Natural killer cell (primary cell): ENCODE measurements around the gene TNS4. TPM values are rescaled to one million over a fixed set of nuclear protein-coding genes. Genes with fewer than 3 reads are reported as not detected.

Experiments
- ATAC-seq, 3 donors: fragments of 150-1000 bp in 2 of 3; fragments of 200-7000 bp in 1 of 3; cut with Tn5 transposase; 1 replicate in 1 of 3; 2 replicates in 2 of 3; pipeline ENCODE4 v1.10.0; 2021; ENCODE audit warnings: mild to moderate bottlenecking in 2 of 3, moderate library complexity in 2 of 3
- DNase-seq, 2 donors: peaks; one replicate each; pipeline versions ENCODE4 v3.0.0 to v3.0.0-alpha.2; 2013 to 2021; ENCODE audit warnings: mixed read lengths in 1 of 2
- H3K27ac ChIP-seq: one replicate; pipeline ENCODE4 v1.5.1; 2013; ENCODE audit warnings: mild to moderate bottlenecking, low read length
- H3K27me3 ChIP-seq: one replicate; pipeline ENCODE4 v1.6.1; 2013; ENCODE audit warnings: low read length; ENCODE audit not compliant: control insufficient read depth, insufficient read depth
- H3K36me3 ChIP-seq: one replicate; pipeline ENCODE4 v1.6.1; 2013; ENCODE audit warnings: low read length; ENCODE audit not compliant: control insufficient read depth, insufficient read depth
- H3K4me1 ChIP-seq: one replicate; pipeline ENCODE4 v1.6.1; 2013; ENCODE audit warnings: low read length; ENCODE audit not compliant: control insufficient read depth, insufficient read depth
- H3K4me3 ChIP-seq: one replicate; pipeline ENCODE4 v1.5.1; 2013; ENCODE audit warnings: low read length
- H3K9me3 ChIP-seq: one replicate; pipeline ENCODE4 v1.6.1; 2013; ENCODE audit warnings: low read length; ENCODE audit not compliant: control insufficient read depth, insufficient read depth
- H3K27ac Mint-ChIP-seq, 2 donors: one replicate each; pipeline ENCODE4 v1.8.0; 2022; ENCODE audit warnings: mild to moderate bottlenecking in 2 of 2, mixed read lengths in 2 of 2, moderate library complexity in 1 of 2
- H3K27me3 Mint-ChIP-seq, 2 donors: one replicate each; pipeline ENCODE4 v1.8.0; 2022; ENCODE audit warnings: low read depth in 2 of 2, mixed read lengths in 2 of 2
- H3K36me3 Mint-ChIP-seq: one replicate; pipeline ENCODE4 v1.8.0; 2022; ENCODE audit warnings: mixed read lengths
- H3K4me1 Mint-ChIP-seq, 2 donors: one replicate each; pipeline ENCODE4 v1.8.0; 2022; ENCODE audit warnings: mixed read lengths in 2 of 2
- H3K4me3 Mint-ChIP-seq: one replicate; pipeline ENCODE4 v1.8.0; 2022; ENCODE audit warnings: mild to moderate bottlenecking, moderate library complexity, mixed read lengths
- H3K9me3 Mint-ChIP-seq, 2 donors: one replicate each; pipeline ENCODE4 v1.8.0; 2022; ENCODE audit warnings: mixed read lengths in 2 of 2
- CTCF ChIP-seq: fragments of 200-600 bp; IDR thresholded peaks from one replicate; pipeline ENCODE4 v1.8.0; 2022; ENCODE audit warnings: antibody characterized with exemption
- WGBS: methylation state at CpG from one replicate; pipeline ENCODE4 v1.1.7; 2013; ENCODE audit warnings: missing lambda C conversion rate; ENCODE audit not compliant: insufficient coverage; 5-methylcytosine and 5-hydroxymethylcytosine counted together
- intact Hi-C: fragments of 100-400 bp; cut with micrococcal nuclease; formaldehyde crosslinking; loops from one replicate; pipeline ENCODE4 v1.14.2; 2022
- total RNA-seq, 4 donors: library from RNA; stranded (reverse); fragments of 120-200 nt in 1 of 4; gene quantifications; one replicate each; pipeline versions ENCODE4 v1.2.3 to v1.2.4, GENCODE V29; 2013 to 2022

The TNS4 gene
- total RNA-seq, 3 donors from 2014 or later (not counting 1 experiment from before 2014, with no cell fraction given): 0.65 to 1.8 (median 0.94) TPM

GRCh38 chr17:40436636-40437035, 64.8 kb downstream of the TNS4 start:
- TF ChIP-seq CTCF: no peak
- Mint-ChIP-seq H3K27ac (no peak overlapping the region), H3K27me3 (peaks cover 0 to 3% of the 10 kb centered on the region in 2 donors), H3K4me1 (no peaks in the 10 kb centered on the region), H3K9me3 (no peaks in the 10 kb centered on the region), H3K4me3 (no peak overlapping the region), H3K36me3 (no peaks in the 10 kb centered on the region)
- H3K27ac ChIP-seq: no peak overlapping the region
- ATAC-seq: no peak
- H3K36me3 ChIP-seq: no peaks in the 10 kb centered on the region
- no peaks in the 10 kb centered on the region for H3K27me3 ChIP-seq
- H3K4me1 ChIP-seq: peaks cover 11% of the 10 kb centered on the region
- intact Hi-C loops: no loop called here
- WGBS: 80% methylated on average over 5 of the region's 5 CpGs
- no peak for DNase-seq
- H3K4me3 ChIP-seq: no peak overlapping the region
- H3K9me3 ChIP-seq: no peaks in the 10 kb centered on the region

GRCh38 chr17:40433551-40434415, 67.6 kb downstream of the TNS4 start:
- DNase-seq (peak in 1 of 2 donors; percentile 45), ATAC-seq (no peak)
- no peaks in the 10 kb centered on the region for H3K36me3 Mint-ChIP-seq
- no peaks in the 10 kb centered on the region for H3K36me3 ChIP-seq
- no peak overlapping the region for H3K27ac ChIP-seq
- H3K27me3 ChIP-seq: no peaks in the 10 kb centered on the region
- intact Hi-C loops: no loop called here
- no peaks in the 10 kb centered on the region for H3K9me3 Mint-ChIP-seq
- peaks cover 0 to 12% of the 10 kb centered on the region in 2 donors for H3K27me3 Mint-ChIP-seq
- no peaks in the 10 kb centered on the region for H3K4me1 Mint-ChIP-seq
- H3K4me3 ChIP-seq: no peak overlapping the region
- H3K4me3 Mint-ChIP-seq: no peak overlapping the region
- peaks cover 6% of the 10 kb centered on the region for H3K4me1 ChIP-seq
- no peaks in the 10 kb centered on the region for H3K9me3 ChIP-seq
- 89% methylated on average over 6 of the region's 6 CpGs for WGBS
- H3K27ac Mint-ChIP-seq: no peak overlapping the region
- TF ChIP-seq CTCF: no peak

GRCh38 chr17:40432864-40433528, 68.4 kb downstream of the TNS4 start:
- no peak overlapping the region for H3K4me3 ChIP-seq
- TF ChIP-seq CTCF: no peak
- ATAC-seq: no peak
- peaks cover 0 to 12% of the 10 kb centered on the region in 2 donors for H3K27me3 Mint-ChIP-seq
- no peaks in the 10 kb centered on the region for H3K4me1 Mint-ChIP-seq
- H3K27me3 ChIP-seq: no peaks in the 10 kb centered on the region
- no peak overlapping the region for H3K27ac ChIP-seq
- H3K36me3 ChIP-seq: no peaks in the 10 kb centered on the region
- H3K36me3 Mint-ChIP-seq: no peaks in the 10 kb centered on the region
- H3K4me1 ChIP-seq: peaks cover 6% of the 10 kb centered on the region
- H3K27ac Mint-ChIP-seq: no peak overlapping the region
- H3K9me3 ChIP-seq: no peaks in the 10 kb centered on the region
- intact Hi-C loops: no loop called here
- no peak for DNase-seq
- H3K4me3 Mint-ChIP-seq: no peak overlapping the region
- no peaks in the 10 kb centered on the region for H3K9me3 Mint-ChIP-seq
- 48% methylated on average over 2 of the region's 2 CpGs for WGBS
